GM12878 (cell line): Measurements from ENCODE around the gene MAP4K4. TPM values are rescaled to one million over a fixed set of nuclear protein-coding genes. Genes with fewer than 3 reads are reported as not detected.

ENCODE experiments used
- BACH1 ChIP-seq: fragments of 450-650 bp; IDR thresholded peaks from 2 replicates; pipeline ENCODE4 v1.6.1; 2017; ENCODE audit warnings: mild to moderate bottlenecking, borderline replicate concordance
- BRCA1 ChIP-seq: IDR thresholded peaks from 2 replicates; pipeline ENCODE4 v1.6.1; 2011; ENCODE audit warnings: low read depth, low read length, improper control_type of control experiment
- DPF2 ChIP-seq: fragments of 450-650 bp; IDR thresholded peaks from 2 replicates; pipeline ENCODE4 v1.6.1; 2017; ENCODE audit warnings: mild to moderate bottlenecking
- E2F8 ChIP-seq: fragments of 450-650 bp; IDR thresholded peaks from 2 replicates; pipeline ENCODE4 v1.6.1; 2018; ENCODE audit warnings: mild to moderate bottlenecking, low read depth, moderate library complexity; ENCODE audit not compliant: partially characterized antibody
- IKZF2 ChIP-seq, 2 experiments: fragments of 450-650 bp; IDR thresholded peaks; 2 replicates each; pipeline ENCODE4 v1.6.1; 2017; ENCODE audit warnings: mild to moderate bottlenecking in 2 of 2, moderate library complexity in 2 of 2
- KAT2A ChIP-seq: conservative IDR thresholded peaks from 2 replicates; pipeline ENCODE4 v1.6.1; 2011; ENCODE audit warnings: low read depth, low read length; ENCODE audit not compliant: control insufficient read depth
- KLF5 ChIP-seq: fragments of 450-650 bp; IDR thresholded peaks from 2 replicates; pipeline ENCODE4 v1.6.1; 2014; ENCODE audit warnings: mild to moderate bottlenecking; ENCODE audit not compliant: partially characterized antibody
- MAX ChIP-seq: IDR thresholded peaks from 2 replicates; pipeline ENCODE4 v1.6.1; 2012; ENCODE audit warnings: low read depth, low read length, improper control_type of control experiment
- MEF2B ChIP-seq: fragments of 450-650 bp; IDR thresholded peaks from 2 replicates; pipeline ENCODE4 v1.6.1; 2018; ENCODE audit warnings: mild to moderate bottlenecking, moderate library complexity; ENCODE audit not compliant: partially characterized antibody, poor library complexity, severe bottlenecking
- NFYB ChIP-seq: IDR thresholded peaks from 2 replicates; pipeline ENCODE4 v1.6.1; 2011; ENCODE audit warnings: low read depth, mild to moderate bottlenecking, low read length, improper control_type of control experiment, moderate library complexity; ENCODE audit not compliant: insufficient read depth
- SMAD5 ChIP-seq: IDR thresholded peaks from 2 replicates; pipeline ENCODE4 v1.6.1; 2016; ENCODE audit warnings: antibody characterized with exemption, low read depth
- USF1 ChIP-seq: IDR thresholded peaks from 2 replicates; pipeline ENCODE4 v1.6.1; 2011; ENCODE audit warnings: borderline replicate concordance, low read depth, mild to moderate bottlenecking, moderate library complexity, mixed read lengths, low read length; ENCODE audit not compliant: insufficient read depth; ENCODE audit errors: extremely low read length
- ZBED1 ChIP-seq: IDR thresholded peaks from 2 replicates; pipeline ENCODE4 v1.6.1; 2016; ENCODE audit warnings: borderline replicate concordance
- ZNF24 ChIP-seq: fragments of 450-650 bp; IDR thresholded peaks from 2 replicates; pipeline ENCODE4 v1.6.1; 2017; ENCODE audit warnings: antibody characterized with exemption, mild to moderate bottlenecking
- ZNF592 ChIP-seq: fragments of 450-650 bp; IDR thresholded peaks from 2 replicates; pipeline ENCODE4 v1.6.1; 2017; ENCODE audit warnings: mild to moderate bottlenecking, moderate library complexity
- polyA plus RNA-seq, 11 experiments: library from polyadenylated mRNA; depleted of rRNA in 4 of 11; unstranded in 6 of 11; stranded (reverse) in 5 of 11; fragments of >200 nt; fragmentation: Nextera tagmentation in 4 of 11; fragmentation: Illumina TruSeq in 1 of 11; extraction: Ambion mirVana in 4 of 11; extraction: Trizol in 1 of 11; gene quantifications; 1 replicate in 1 of 11; 2 replicates in 10 of 11; pipeline versions ENCODE4 v1.2.1 to v1.2.3, GENCODE V29; 2011 to 2016; ENCODE audit warnings: inconsistent platforms in 2 of 11, missing spikeins in 2 of 11, low read depth in 1 of 11
- total RNA-seq, 4 experiments: library from RNA; depleted of rRNA in 3 of 4; stranded (reverse); fragments of >200 nt in 3 of 4; fragmentation: Illumina TruSeq in 1 of 4; extraction: Trizol in 1 of 4; gene quantifications; 2 replicates each; pipeline versions ENCODE4 v1.2.1 to v1.2.3, GENCODE V29; 2013 to 2021
- TF ChIP-seq, protein P1 (sequence below): IDR thresholded peaks from 2 replicates; pipeline ENCODE4 v1.6.1; 2012; ENCODE audit warnings: low read depth, low read length, improper control_type of control experiment
- TF ChIP-seq, protein P2 (sequence below): fragments of 450-650 bp; formaldehyde crosslinking; IDR thresholded peaks from 2 replicates; pipeline ENCODE4 v1.4.0; 2020; ENCODE audit warnings: mild to moderate bottlenecking, moderate library complexity

The MAP4K4 gene
- total and polyA plus RNA-seq, 10 of the 15 experiments (the other 5 are each of a cell fraction or from before 2014, with no cell fraction given), result 1.9 to 50.4 (median 9.7) TPM

DNA sequence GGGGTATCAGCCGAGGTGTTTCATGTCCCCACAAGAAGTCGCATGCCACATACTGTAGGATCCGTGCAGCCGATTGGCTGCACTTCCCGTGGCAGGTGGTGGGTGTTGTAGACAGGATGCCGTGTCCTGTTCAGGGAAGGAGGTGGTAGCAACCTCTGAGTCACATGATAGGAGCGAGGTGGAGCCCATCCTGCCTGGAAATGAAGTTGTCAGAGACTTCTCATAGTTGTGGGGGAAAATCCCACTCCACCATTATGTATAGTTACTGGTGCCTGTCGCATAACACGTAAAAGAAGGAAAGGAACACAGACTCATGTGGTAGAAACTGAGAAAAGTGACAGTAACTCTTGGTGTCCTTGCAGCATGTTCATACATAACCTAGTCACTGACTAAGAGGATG, 202.9 kb downstream of the MAP4K4 start (continued):
- TF ChIP-seq BRCA1 (no peak), MEF2B (no peak), ZBED1 (no peak), KAT2A (no peak), KLF5 (no peak), USF1 (peak; percentile 30), ZNF592 (no peak), E2F8 (no peak), DPF2 (0 out of 2 replicates have a peak, but pooled peaks have one; percentile 56), ZNF24 (peak; percentile 64; the same call in 1 of the 2 replicates), MAX (no peak), BACH1 (peak; percentile 64; the same call in 1 of the 2 replicates), SMAD5 (no peak), IKZF2 (IDR thresholded peaks at IDR 0.05) (peak; percentile 95 to 96), NFYB (no peak)
- TF ChIP-seq, protein P1, sequence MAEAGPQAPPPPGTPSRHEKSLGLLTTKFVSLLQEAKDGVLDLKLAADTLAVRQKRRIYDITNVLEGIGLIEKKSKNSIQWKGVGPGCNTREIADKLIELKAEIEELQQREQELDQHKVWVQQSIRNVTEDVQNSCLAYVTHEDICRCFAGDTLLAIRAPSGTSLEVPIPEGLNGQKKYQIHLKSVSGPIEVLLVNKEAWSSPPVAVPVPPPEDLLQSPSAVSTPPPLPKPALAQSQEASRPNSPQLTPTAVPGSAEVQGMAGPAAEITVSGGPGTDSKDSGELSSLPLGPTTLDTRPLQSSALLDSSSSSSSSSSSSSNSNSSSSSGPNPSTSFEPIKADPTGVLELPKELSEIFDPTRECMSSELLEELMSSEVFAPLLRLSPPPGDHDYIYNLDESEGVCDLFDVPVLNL, result no peak
- TF ChIP-seq, protein P2, sequence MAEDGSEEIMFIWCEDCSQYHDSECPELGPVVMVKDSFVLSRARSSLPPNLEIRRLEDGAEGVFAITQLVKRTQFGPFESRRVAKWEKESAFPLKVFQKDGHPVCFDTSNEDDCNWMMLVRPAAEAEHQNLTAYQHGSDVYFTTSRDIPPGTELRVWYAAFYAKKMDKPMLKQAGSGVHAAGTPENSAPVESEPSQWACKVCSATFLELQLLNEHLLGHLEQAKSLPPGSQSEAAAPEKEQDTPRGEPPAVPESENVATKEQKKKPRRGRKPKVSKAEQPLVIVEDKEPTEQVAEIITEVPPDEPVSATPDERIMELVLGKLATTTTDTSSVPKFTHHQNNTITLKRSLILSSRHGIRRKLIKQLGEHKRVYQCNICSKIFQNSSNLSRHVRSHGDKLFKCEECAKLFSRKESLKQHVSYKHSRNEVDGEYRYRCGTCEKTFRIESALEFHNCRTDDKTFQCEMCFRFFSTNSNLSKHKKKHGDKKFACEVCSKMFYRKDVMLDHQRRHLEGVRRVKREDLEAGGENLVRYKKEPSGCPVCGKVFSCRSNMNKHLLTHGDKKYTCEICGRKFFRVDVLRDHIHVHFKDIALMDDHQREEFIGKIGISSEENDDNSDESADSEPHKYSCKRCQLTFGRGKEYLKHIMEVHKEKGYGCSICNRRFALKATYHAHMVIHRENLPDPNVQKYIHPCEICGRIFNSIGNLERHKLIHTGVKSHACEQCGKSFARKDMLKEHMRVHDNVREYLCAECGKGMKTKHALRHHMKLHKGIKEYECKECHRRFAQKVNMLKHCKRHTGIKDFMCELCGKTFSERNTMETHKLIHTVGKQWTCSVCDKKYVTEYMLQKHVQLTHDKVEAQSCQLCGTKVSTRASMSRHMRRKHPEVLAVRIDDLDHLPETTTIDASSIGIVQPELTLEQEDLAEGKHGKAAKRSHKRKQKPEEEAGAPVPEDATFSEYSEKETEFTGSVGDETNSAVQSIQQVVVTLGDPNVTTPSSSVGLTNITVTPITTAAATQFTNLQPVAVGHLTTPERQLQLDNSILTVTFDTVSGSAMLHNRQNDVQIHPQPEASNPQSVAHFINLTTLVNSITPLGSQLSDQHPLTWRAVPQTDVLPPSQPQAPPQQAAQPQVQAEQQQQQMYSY (CRISPR knock-in tag), result no peak
